HEK293 (cell line): ENCODE data around the gene REX1BD.
A peak's percentile ranks its signal among the peaks of the same experiment; 100 is the strongest.

ENCODE experiments used
- CTCF ChIA-PET: fragments of 350-600 bp; formaldehyde crosslinking; extraction: SDS; loops from one replicate; lab custom pipeline; 2021; ENCODE audit warnings: antibody characterized with exemption; lab: Yijun Ruan, JAX
- POLR2A ChIA-PET: fragments of 300-600 bp; formaldehyde crosslinking; extraction: SDS; loops from one replicate; lab custom pipeline; 2020; ENCODE audit warnings: antibody characterized with exemption, inconsistent platforms; lab: Yijun Ruan, JAX
- H3K27ac ChIP-seq: fragments of 200-500 bp; sonication (Bioruptor generic); 2 replicates; pipeline ENCODE4 v1.5.1; 2014; ENCODE audit warnings: low read depth, low read length, control low read depth, inconsistent platforms; ENCODE audit errors: extremely low read depth
- H3K36me3 ChIP-seq, 2 experiments: fragments of 200-500 bp in 1 of 2; sonication (Bioruptor generic) in 1 of 2; 1 replicate in 1 of 2; 2 replicates in 1 of 2; pipeline ENCODE4 v1.5.1; 2014 to 2017; ENCODE audit warnings: inconsistent platforms in 2 of 2, low read length in 2 of 2; ENCODE audit not compliant: control insufficient read depth in 2 of 2, insufficient read depth in 1 of 2
- H3K4me1 ChIP-seq: fragments of 200-500 bp; sonication (Bioruptor generic); 2 replicates; pipeline ENCODE4 v1.5.1; 2014; ENCODE audit warnings: mild to moderate bottlenecking, low read length, inconsistent platforms; ENCODE audit not compliant: control insufficient read depth, insufficient read depth
- H3K4me3 ChIP-seq: 2 replicates; pipeline ENCODE4 v1.5.1; 2011; ENCODE audit warnings: low read depth, mild to moderate bottlenecking, control low read depth, low read length, moderate library complexity
- H3K9me3 ChIP-seq: fragments of 200-500 bp; sonication (Bioruptor generic); 2 replicates; pipeline ENCODE4 v1.5.1; 2014; ENCODE audit warnings: low read depth, low read length, inconsistent platforms; ENCODE audit not compliant: control insufficient read depth, insufficient read depth
- REPIN1 ChIP-seq: fragments of 450-650 bp; formaldehyde crosslinking; IDR thresholded peaks from 2 replicates; pipeline ENCODE4 v1.5.1; 2017; ENCODE audit warnings: missing biosample characterization, missing genetic modification characterization, low read depth
- SCRT1 ChIP-seq: fragments of 450-650 bp; formaldehyde crosslinking; IDR thresholded peaks from 2 replicates; pipeline ENCODE4 v1.5.1; 2016; ENCODE audit warnings: missing biosample characterization, missing genetic modification characterization, borderline replicate concordance
- SCRT2 ChIP-seq: fragments of 450-650 bp; formaldehyde crosslinking; IDR thresholded peaks from 2 replicates; pipeline ENCODE4 v1.5.1; 2016; ENCODE audit warnings: missing biosample characterization, missing genetic modification characterization
- ZNF169 ChIP-seq: fragments of 450-650 bp; formaldehyde crosslinking; IDR thresholded peaks from 2 replicates; pipeline ENCODE4 v1.5.1; 2016; ENCODE audit warnings: missing biosample characterization, missing genetic modification characterization
- ZNF184 ChIP-seq: fragments of 450-650 bp; IDR thresholded peaks from 2 replicates; pipeline ENCODE4 v1.5.1; 2018; ENCODE audit warnings: missing biosample characterization, mild to moderate bottlenecking, missing genetic modification characterization
- ZNF248 ChIP-seq: fragments of 450-650 bp; formaldehyde crosslinking; IDR thresholded peaks from 2 replicates; pipeline ENCODE4 v1.5.1; 2017; ENCODE audit warnings: missing biosample characterization, missing genetic modification characterization
- ZNF302 ChIP-seq: fragments of 450-650 bp; formaldehyde crosslinking; IDR thresholded peaks from 2 replicates; pipeline ENCODE4 v1.5.1; 2016; ENCODE audit warnings: missing biosample characterization, missing genetic modification characterization, low read depth
- ZNF354C ChIP-seq: fragments of 450-650 bp; formaldehyde crosslinking; IDR thresholded peaks from 2 replicates; pipeline ENCODE4 v1.5.1; 2016; ENCODE audit warnings: missing biosample characterization, missing genetic modification characterization, low read depth, borderline replicate concordance
- ZNF501 ChIP-seq: fragments of 450-650 bp; formaldehyde crosslinking; IDR thresholded peaks from 2 replicates; pipeline ENCODE4 v1.5.1; 2016; ENCODE audit warnings: missing biosample characterization, missing genetic modification characterization
- ZNF510 ChIP-seq: fragments of 450-650 bp; formaldehyde crosslinking; IDR thresholded peaks from 2 replicates; pipeline ENCODE4 v1.5.1; 2018; ENCODE audit warnings: mild to moderate bottlenecking, missing genetic modification characterization, missing biosample characterization; ENCODE audit not compliant: insufficient replicate concordance
- ZNF529 ChIP-seq: fragments of 450-650 bp; formaldehyde crosslinking; IDR thresholded peaks from 2 replicates; pipeline ENCODE4 v1.5.1; 2017; ENCODE audit warnings: missing genetic modification characterization, missing biosample characterization; ENCODE audit not compliant: insufficient replicate concordance
- ZNF670 ChIP-seq: fragments of 450-650 bp; formaldehyde crosslinking; IDR thresholded peaks from 2 replicates; pipeline ENCODE4 v1.5.1; 2016; ENCODE audit warnings: missing biosample characterization, missing genetic modification characterization, low read depth
- ZNF776 ChIP-seq: fragments of 450-650 bp; formaldehyde crosslinking; IDR thresholded peaks from 2 replicates; pipeline ENCODE4 v1.5.0; 2017; ENCODE audit warnings: missing biosample characterization, missing genetic modification characterization, borderline replicate concordance
- ZNF792 ChIP-seq: fragments of 450-650 bp; formaldehyde crosslinking; IDR thresholded peaks from 2 replicates; pipeline ENCODE4 v1.5.1; 2016; ENCODE audit warnings: missing biosample characterization, missing genetic modification characterization
- TF ChIP-seq, protein P1 (sequence below): fragments of 450-650 bp; formaldehyde crosslinking; IDR thresholded peaks from 2 replicates; pipeline ENCODE4 v1.5.1; 2016; ENCODE audit warnings: missing biosample characterization, missing genetic modification characterization
- TF ChIP-seq, protein P2 (sequence below): fragments of 450-650 bp; formaldehyde crosslinking; IDR thresholded peaks from 2 replicates; pipeline ENCODE4 v1.5.1; 2017; ENCODE audit warnings: missing biosample characterization, missing genetic modification characterization
- TF ChIP-seq, protein P3 (sequence below): fragments of 450-650 bp; formaldehyde crosslinking; IDR thresholded peaks from 2 replicates; pipeline ENCODE4 v1.5.0; 2017; ENCODE audit warnings: missing biosample characterization, missing genetic modification characterization, borderline replicate concordance
- TF ChIP-seq, protein P4 (sequence below): fragments of 450-650 bp; formaldehyde crosslinking; IDR thresholded peaks from 2 replicates; pipeline ENCODE4 v1.5.1; 2017; ENCODE audit warnings: missing biosample characterization, missing genetic modification characterization
- TF ChIP-seq, protein P5 (sequence below): fragments of 450-650 bp; formaldehyde crosslinking; IDR thresholded peaks from 2 replicates; pipeline ENCODE4 v1.5.1; 2016; ENCODE audit warnings: missing biosample characterization, missing genetic modification characterization
- TF ChIP-seq, protein P6 (sequence below): fragments of 450-650 bp; formaldehyde crosslinking; IDR thresholded peaks from 2 replicates; pipeline ENCODE4 v1.5.1; 2016; ENCODE audit warnings: missing biosample characterization, missing genetic modification characterization

REX1BD gene

DNA sequence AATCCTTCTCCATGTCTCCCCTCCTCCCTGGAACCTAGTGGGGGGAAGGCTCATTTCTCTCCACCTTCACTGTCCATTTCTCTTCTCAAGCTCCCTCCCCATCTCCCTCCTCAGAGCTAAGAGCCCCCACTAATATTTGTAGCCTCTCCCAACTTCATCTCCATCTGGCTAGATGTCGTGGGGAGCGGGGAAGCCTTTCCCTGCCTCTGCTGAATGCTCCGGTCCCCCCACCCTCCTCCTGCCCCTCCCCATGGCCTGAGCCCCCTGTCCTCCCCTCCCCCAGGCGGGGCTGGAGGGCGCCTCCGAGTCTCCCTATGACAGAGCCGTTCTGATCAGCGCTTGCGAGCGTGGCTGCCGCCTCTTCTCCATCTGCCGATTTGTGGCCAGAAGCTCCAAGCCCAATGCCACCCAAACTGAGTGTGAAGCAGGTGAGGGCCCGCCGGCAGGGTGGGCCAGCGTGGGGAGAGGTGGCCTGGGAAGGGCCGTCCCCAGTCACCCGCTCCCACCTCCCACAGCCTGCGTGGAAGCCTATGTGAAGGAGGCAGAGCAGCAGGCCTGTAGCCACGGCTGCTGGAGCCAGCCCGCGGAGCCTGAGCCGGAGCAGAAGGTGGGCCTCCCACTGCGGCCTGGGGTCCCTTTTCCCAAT lies 25.1 kb downstream of the REX1BD start:
- no peak overlapping the region for H3K4me3 ChIP-seq
- H3K9me3 ChIP-seq, result no peaks in the 10 kb centered on the region
- CTCF ChIA-PET, result no interaction called here
- POLR2A ChIA-PET, result interaction anchor here (1.6 to 1.9 kb wide), 2 partner anchors 7 to 24 kb away, joined by 3 to 5 read pairs; no protein-coding TSS in a partner anchor
- no peak overlapping the region for H3K27ac ChIP-seq
- no peaks in the 10 kb centered on the region for H3K36me3 ChIP-seq
- peaks cover 4% of the 10 kb centered on the region for H3K4me1 ChIP-seq
- no peak for TF ChIP-seq ZNF302 (tag by site-specific recombination)
- TF ChIP-seq ZNF501 (tag by site-specific recombination), result no peak
- TF ChIP-seq ZNF776, result no peak
- TF ChIP-seq, protein P1, sequence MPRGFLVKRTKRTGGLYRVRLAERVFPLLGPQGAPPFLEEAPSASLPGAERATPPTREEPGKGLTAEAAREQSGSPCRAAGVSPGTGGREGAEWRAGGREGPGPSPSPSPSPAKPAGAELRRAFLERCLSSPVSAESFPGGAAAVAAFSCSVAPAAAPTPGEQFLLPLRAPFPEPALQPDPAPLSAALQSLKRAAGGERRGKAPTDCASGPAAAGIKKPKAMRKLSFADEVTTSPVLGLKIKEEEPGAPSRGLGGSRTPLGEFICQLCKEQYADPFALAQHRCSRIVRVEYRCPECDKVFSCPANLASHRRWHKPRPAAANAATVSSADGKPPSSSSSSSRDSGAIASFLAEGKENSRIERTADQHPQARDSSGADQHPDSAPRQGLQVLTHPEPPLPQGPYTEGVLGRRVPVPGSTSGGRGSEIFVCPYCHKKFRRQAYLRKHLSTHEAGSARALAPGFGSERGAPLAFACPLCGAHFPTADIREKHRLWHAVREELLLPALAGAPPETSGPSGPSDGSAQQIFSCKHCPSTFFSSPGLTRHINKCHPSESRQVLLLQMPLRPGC (tag by site-specific recombination), result no peak
- TF ChIP-seq ZNF169 (tag by site-specific recombination), result no peak
- TF ChIP-seq, protein P2, sequence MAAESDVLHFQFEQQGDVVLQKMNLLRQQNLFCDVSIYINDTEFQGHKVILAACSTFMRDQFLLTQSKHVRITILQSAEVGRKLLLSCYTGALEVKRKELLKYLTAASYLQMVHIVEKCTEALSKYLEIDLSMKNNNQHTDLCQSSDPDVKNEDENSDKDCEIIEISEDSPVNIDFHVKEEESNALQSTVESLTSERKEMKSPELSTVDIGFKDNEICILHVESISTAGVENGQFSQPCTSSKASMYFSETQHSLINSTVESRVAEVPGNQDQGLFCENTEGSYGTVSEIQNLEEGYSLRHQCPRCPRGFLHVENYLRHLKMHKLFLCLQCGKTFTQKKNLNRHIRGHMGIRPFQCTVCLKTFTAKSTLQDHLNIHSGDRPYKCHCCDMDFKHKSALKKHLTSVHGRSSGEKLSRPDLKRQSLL, result peak; percentile 18; the same call in 1 of the 2 replicates
- TF ChIP-seq, protein P3, sequence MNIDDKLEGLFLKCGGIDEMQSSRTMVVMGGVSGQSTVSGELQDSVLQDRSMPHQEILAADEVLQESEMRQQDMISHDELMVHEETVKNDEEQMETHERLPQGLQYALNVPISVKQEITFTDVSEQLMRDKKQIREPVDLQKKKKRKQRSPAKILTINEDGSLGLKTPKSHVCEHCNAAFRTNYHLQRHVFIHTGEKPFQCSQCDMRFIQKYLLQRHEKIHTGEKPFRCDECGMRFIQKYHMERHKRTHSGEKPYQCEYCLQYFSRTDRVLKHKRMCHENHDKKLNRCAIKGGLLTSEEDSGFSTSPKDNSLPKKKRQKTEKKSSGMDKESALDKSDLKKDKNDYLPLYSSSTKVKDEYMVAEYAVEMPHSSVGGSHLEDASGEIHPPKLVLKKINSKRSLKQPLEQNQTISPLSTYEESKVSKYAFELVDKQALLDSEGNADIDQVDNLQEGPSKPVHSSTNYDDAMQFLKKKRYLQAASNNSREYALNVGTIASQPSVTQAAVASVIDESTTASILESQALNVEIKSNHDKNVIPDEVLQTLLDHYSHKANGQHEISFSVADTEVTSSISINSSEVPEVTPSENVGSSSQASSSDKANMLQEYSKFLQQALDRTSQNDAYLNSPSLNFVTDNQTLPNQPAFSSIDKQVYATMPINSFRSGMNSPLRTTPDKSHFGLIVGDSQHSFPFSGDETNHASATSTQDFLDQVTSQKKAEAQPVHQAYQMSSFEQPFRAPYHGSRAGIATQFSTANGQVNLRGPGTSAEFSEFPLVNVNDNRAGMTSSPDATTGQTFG (tag by site-specific recombination), result no peak
- no peak for TF ChIP-seq SCRT1 (tag by site-specific recombination)
- no peak for TF ChIP-seq ZNF792 (tag by site-specific recombination)
- no peak for TF ChIP-seq ZNF510 (tag by site-specific recombination)
- no peak for TF ChIP-seq SCRT2
- TF ChIP-seq ZNF248 (tag by site-specific recombination), result no peak
- TF ChIP-seq ZNF184 (tag by site-specific recombination), result no peak
- no peak for TF ChIP-seq ZNF529
- TF ChIP-seq, protein P4, sequence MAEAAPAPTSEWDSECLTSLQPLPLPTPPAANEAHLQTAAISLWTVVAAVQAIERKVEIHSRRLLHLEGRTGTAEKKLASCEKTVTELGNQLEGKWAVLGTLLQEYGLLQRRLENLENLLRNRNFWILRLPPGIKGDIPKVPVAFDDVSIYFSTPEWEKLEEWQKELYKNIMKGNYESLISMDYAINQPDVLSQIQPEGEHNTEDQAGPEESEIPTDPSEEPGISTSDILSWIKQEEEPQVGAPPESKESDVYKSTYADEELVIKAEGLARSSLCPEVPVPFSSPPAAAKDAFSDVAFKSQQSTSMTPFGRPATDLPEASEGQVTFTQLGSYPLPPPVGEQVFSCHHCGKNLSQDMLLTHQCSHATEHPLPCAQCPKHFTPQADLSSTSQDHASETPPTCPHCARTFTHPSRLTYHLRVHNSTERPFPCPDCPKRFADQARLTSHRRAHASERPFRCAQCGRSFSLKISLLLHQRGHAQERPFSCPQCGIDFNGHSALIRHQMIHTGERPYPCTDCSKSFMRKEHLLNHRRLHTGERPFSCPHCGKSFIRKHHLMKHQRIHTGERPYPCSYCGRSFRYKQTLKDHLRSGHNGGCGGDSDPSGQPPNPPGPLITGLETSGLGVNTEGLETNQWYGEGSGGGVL (tag by site-specific recombination), result peak; percentile 51; the same call in 1 of the 2 replicates
- no peak for TF ChIP-seq ZNF354C

DNA sequence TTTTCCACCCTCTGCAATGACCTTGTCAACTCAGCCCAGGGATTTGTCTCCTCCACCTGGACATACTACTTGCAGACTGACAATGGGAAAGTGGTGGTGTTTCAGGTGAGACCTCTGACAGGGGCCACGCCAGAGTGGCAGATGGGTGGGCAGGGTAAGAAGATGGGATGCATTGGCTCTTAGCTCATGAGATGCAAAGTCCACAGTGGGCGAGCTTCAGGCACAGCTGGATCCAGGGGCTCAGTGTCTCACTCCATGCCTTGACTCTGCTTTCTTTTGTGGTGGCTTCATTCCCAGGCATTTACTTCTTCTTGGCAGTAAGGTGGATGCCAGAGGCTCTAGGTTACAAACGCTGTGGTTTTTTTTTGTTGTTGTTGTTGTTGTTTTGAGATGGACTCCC lies 27.4 kb downstream of the REX1BD start:
- ChIA-PET POLR2A (interaction anchor here (0.5 kb wide), 1 partner anchor 220 kb away, joined by 4 read pairs; no protein-coding TSS in a partner anchor), CTCF (interaction anchor here (0.5 kb wide), 1 partner anchor 912 kb away, joined by 3 read pairs; no protein-coding TSS in a partner anchor)
- no peaks in the 10 kb centered on the region for H3K9me3 ChIP-seq
- no peak overlapping the region for H3K27ac ChIP-seq
- H3K4me1 ChIP-seq, result peaks cover 4% of the 10 kb centered on the region
- no peaks in the 10 kb centered on the region for H3K36me3 ChIP-seq
- TF ChIP-seq REPIN1 (tag by site-specific recombination) (no peak), ZNF670 (tag by site-specific recombination) (no peak), ZNF354C (no peak), SCRT2 (no peak)
- TF ChIP-seq, protein P5, sequence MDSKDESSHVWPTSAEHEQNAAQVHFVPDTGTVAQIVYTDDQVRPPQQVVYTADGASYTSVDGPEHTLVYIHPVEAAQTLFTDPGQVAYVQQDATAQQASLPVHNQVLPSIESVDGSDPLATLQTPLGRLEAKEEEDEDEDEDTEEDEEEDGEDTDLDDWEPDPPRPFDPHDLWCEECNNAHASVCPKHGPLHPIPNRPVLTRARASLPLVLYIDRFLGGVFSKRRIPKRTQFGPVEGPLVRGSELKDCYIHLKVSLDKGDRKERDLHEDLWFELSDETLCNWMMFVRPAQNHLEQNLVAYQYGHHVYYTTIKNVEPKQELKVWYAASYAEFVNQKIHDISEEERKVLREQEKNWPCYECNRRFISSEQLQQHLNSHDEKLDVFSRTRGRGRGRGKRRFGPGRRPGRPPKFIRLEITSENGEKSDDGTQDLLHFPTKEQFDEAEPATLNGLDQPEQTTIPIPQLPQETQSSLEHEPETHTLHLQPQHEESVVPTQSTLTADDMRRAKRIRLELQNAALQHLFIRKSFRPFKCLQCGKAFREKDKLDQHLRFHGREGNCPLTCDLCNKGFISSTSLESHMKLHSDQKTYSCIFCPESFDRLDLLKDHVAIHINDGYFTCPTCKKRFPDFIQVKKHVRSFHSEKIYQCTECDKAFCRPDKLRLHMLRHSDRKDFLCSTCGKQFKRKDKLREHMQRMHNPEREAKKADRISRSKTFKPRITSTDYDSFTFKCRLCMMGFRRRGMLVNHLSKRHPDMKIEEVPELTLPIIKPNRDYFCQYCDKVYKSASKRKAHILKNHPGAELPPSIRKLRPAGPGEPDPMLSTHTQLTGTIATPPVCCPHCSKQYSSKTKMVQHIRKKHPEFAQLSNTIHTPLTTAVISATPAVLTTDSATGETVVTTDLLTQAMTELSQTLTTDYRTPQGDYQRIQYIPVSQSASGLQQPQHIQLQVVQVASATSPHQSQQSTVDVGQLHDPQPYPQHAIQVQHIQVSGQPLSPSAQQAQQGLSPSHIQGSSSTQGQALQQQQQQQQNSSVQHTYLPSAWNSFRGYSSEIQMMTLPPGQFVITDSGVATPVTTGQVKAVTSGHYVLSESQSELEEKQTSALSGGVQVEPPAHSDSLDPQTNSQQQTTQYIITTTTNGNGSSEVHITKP (tag by site-specific recombination), result no peak
- TF ChIP-seq, protein P6, sequence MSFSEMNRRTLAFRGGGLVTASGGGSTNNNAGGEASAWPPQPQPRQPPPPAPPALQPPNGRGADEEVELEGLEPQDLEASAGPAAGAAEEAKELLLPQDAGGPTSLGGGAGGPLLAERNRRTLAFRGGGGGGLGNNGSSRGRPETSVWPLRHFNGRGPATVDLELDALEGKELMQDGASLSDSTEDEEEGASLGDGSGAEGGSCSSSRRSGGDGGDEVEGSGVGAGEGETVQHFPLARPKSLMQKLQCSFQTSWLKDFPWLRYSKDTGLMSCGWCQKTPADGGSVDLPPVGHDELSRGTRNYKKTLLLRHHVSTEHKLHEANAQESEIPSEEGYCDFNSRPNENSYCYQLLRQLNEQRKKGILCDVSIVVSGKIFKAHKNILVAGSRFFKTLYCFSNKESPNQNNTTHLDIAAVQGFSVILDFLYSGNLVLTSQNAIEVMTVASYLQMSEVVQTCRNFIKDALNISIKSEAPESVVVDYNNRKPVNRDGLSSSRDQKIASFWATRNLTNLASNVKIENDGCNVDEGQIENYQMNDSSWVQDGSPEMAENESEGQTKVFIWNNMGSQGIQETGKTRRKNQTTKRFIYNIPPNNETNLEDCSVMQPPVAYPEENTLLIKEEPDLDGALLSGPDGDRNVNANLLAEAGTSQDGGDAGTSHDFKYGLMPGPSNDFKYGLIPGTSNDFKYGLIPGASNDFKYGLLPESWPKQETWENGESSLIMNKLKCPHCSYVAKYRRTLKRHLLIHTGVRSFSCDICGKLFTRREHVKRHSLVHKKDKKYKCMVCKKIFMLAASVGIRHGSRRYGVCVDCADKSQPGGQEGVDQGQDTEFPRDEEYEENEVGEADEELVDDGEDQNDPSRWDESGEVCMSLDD, result no peak
- H3K4me3 ChIP-seq, result no peak overlapping the region
